Hematopoietic multipotent progenitor cell treated with erythropoietin and hydrocortisone succinate and interleukin-3 and kit ligand, for 6 days (in vitro differentiated cells): ENCODE results near the gene AMER1.
A peak's percentile ranks its signal among the peaks of the same experiment; 100 is the strongest.
"Not testable (repeated sequence)": the region's sequence is repeated elsewhere in the genome, so short reads cannot be mapped to it uniquely, and the experiment has no call there.

ENCODE experiments used
- DNase-seq: peaks from one replicate; pipeline ENCODE4 v3.0.0-alpha.2; 2015

AMER1 gene

DNA sequence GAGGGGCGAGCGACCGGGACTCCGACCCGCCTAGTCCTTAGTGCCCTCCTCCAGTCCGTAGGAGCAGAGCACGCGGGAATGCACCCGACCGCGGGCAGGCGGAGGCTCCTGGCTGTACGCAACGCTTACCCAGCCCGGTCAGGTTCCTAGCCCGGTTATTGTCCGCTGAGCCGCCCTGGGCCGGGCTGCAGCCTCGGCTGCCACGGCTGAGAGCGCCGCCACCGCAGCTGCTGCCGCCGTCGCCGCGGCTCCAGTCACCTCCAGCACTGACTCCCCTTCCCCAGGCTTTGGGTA is at the start of gene AMER1:
AMER1 (minus strand) TSS at position 268 of the 294 bp plus-strand sequence. CDS start 12,422 bp downstream, outside the sequence.
- DNase-seq: peak; percentile 62

DNA sequence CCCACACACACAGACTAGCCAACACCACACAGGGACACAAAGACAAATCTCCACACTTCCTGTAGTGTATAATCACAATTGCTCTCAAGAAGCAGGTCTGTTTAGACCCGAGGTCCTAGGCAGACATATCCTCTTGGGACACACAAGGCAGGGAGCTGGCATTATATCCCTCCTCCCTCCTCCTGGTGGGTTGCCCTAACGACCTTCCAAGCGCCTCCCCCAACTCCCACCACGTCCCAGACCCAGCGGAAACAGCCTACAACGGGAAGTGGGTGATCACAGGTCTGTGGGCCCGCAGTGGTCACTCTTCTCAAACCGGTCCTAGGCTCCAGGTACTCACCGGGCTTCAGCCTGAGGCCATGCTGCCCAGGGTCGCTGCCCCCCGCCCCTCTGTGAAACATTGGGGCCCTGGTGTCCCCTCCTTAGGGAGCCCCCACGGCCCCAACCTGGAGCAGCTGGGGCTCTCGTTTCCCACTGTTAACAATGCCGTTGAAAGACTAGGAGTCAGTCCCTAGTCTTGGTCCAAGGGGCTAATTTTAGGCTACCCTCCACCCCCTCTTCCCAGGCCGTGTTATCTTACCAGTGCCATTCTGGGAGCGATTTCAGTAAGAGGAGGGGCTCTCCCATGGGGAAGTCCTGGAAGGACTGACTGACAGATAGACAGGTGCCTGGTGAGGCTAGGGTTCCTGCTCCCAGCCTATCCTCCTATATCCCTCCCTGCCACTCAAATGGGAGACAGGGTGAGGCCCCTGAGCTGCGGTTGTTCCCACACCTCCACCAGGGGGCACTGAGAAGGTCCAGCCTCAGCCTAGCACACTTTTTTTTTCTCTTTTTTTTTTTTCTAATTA is 24.8 kb upstream of the AMER1 start, which contains the start of gene ASB12:
ASB12 (minus strand) TSS at position 485 of the 848 bp plus-strand sequence. CDS start 4,957 bp downstream, outside the sequence.
- no peak for DNase-seq

DNA sequence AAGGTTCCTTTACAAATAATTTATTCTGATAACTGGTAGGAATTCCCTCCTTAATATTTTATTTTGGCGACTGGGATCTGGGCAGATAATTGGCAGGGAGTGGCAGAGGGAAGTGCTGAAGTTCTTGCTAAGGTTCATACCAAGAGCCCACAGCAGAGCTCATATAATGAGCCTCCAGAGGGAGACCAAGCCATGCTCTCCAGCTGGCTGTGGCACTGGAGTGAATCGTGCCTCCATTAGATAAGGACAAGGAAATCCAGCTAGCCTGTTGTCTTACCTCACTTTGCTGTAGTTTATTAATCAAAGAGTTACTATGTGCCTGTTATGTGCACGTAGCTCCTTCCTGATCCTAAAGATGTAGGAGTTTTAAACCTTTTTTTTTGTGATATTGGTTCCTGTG is 23.6 kb upstream of the AMER1 start:
- peak; percentile 5 for DNase-seq

DNA sequence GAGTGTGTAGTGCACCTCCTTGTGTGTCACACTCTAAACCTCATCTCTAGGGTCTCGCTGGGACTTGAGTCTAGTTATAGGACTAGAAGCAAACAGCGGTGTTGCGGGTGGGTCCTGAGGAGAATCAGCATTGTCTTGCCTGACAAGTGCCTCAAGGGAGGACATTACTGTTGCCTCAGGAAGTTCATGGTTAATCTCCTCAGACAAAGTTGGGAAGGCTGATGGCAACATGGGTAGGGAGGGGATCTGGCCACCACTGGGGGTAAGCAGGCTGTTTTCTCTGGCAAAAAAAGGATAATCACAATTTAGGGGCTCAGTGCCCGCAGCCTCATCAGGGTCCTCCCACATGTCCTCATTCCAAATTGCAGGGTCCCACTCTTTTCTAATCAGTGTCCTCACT is 12.5 kb upstream of the AMER1 start:
- DNase-seq: no peak

DNA sequence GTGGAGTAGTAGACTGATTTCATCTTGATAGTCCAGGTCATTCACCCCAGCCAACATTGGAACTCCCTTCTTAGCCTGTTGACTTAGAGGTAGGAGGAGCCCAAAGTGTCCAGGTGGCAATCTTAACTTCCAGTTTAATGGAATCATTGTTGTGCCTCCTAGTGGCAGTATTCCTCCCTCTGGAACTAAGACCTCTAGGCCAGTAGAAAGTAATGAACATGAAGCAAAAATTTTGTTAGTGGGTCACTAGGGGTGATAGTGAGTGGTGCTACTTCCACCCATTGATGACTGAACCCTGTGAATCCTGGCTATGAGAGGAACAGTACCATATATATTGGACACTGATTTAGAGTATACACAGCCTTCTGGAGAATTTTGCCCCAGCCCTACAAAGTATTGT is 8.5 kb upstream of the AMER1 start:
- DNase-seq: not testable (repeated sequence)

DNA sequence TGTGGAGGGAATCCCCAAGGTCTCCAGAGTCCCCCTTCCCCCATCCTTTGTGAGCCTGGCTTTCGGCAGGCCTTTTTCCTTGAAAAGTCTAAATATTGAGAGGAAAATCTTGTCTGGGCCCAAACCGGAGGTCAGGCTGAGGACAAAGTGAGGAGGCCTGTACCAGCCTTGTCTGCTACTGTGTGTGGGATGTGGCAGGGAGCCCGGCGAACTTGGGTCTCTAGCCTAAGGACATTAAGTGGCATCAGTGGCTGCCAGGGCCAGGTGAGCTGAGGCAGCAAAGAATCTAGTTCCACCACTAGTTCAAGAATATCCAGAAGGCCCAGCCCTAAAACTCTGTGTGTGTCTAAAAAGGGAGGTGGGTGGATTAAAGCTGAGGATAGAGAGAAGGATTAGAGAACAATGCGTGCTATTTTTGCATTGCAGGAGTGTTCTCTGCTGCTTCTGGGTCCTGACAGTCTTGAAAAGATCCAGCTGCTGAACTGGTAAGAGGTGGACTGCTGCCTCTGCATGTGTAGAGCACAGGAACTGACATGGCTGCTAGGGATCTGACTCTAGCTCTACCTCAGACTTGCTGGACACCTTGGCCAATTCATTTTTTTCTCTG is 1.2 kb upstream of the AMER1 start:
- no peak for DNase-seq

DNA sequence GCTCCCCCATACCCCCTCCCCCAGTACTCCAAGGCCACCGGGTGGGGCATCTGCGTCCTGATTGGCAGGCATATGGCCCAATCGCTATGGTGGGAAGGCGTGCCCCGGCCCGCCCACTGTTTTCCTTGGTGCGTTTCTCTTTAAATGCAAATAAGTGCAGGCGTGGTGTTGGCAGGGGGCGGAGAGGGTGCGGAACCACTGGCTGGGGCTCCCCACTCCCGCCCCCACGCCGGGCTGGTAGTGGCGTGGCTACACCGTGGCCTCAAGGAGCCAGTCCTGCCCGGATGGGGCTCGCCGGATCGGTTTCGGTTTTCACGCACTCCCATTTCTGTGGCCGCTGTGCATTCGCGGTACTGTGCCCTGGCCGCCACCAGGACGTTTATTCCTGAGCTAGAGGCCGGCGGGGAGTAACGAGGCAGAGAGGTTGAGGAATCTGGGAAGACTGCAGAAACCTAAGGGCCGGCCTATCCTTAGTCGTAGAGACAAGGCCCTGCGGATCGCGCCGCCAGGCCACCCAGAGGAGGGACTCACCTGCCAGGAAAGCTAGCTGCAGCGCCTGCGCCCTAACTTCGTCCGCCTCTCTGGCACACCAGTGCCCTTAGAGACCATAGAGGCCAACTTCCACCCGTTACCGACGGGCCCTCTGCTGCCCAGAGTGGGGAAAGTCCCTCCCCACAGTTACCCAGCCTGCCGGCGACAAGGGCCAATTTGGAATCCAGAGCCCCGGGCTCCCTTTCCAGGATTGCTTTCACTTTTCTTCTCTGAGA is 410 bp upstream of the AMER1 start:
- peak; percentile 92 for DNase-seq

DNA sequence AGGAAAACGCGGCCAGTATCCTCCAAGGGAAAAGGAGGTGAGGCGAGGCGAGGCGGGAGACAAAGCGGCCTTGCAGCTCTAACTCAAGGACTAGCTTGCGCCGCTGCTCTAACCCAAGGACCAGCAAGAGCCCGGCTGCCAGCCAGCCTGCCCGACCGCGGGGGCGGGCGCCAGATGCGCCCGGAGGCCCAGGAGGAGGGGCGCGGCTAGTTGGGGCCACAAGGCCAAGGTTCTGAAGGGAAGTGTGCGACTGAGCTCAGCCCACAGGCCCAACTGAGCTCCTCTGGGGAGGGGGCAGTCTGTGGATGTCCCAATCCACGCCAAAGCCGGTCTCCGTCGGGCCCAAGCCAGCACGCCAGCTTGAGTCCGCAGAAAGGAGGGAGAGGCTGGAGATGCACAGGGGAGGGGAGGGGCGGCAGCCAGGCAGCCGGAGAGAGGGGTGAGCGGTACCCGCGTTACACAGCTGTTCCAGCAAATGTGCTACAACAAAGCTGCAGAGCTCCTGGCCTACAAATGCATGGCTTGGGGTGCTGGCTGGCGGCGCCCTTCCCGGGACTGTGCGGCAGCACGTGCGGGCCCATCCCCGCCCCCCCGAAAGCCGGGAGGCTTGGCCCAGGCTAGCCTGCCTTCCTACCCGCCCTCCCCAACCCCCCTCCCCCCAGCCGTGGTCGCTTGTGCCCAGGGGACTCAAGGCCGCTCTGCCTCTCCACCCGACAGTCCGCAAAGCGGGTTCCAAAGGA is 637 bp downstream of the AMER1 start:
- DNase-seq: peak; percentile 36

DNA sequence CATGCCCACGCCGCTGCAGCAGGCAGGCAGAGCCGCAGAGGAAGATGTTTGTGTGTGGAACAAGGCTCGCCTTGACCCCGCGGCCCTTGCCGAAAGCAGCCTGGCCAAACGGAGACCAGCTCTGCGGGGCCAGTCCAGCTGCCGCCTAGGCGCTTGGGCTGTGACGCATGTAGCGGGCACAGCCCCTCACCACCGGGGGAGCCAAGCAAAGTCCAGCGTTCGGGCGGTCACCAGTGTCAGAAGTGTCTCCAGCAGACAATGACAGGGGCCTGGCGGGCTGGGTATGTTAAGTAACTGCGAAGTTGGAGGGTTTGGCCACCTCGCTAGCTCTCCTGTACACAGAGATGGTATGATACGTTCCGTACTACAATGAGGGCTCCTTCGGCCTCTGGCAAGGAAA is 1.3 kb downstream of the AMER1 start:
- no peak for DNase-seq

DNA sequence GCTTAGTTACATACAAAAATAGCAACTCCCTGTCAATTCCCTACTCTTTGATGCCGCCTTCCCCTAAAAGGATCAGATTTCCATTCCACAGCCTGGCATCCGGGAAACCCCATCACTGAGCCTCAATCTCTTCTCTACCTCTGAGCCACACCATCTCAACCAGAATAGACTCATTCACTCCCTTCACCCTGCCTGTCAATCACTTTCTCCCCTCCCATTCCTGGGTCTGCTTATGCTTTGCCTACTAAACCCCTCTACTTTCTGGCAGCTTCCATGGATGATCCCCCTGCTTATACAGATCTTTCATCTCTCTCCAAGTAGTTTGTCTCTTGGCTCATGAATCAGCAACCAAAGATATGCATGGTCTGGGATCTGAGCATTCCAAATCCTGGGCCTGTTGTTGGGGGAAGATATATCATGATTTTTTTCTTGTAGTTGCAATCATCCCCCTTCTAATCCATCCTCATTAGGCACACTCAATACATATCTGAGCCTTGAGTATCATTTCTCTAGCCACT is 2.6 kb downstream of the AMER1 start:
- no peak for DNase-seq

DNA sequence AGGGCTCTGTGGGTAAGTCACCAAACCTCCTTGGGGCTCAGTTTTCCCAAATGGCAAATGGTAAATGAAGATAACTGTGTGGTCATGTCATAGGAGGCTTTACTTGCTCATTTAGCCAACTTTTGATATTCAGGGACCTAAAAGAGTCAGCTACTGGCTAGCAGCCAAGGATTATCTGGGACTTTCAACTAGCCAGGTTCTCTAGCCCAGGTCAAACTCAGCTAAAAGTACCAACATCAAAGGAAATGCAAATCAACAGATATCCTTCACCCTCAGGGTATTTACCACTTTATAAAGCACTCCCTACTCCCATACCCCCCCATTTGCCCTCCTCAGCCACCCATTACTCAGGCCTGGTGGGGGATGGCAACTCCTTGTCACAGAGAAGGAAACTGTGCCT is 7.5 kb downstream of the AMER1 start:
- DNase-seq: peak; percentile 83

DNA sequence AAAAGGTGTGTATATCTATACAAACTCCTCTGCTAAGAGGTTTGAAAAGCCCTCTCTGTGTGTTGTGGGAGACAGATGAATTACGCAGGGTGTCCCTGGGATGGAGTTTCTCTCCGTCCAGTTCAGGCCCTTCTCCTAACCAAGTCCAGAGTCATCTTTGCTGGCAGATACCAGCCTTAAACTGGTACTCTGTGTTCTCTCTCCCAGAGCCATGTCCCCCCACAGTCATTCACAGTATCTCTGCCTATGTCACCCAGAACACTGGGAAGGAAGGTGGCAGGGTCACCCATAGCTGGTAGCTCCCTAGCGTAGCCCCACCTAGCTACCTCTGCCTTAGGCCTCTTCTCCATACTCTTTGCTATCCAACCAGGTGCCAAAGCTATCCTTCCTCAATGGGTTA is 8.9 kb downstream of the AMER1 start:
- DNase-seq: no peak

DNA sequence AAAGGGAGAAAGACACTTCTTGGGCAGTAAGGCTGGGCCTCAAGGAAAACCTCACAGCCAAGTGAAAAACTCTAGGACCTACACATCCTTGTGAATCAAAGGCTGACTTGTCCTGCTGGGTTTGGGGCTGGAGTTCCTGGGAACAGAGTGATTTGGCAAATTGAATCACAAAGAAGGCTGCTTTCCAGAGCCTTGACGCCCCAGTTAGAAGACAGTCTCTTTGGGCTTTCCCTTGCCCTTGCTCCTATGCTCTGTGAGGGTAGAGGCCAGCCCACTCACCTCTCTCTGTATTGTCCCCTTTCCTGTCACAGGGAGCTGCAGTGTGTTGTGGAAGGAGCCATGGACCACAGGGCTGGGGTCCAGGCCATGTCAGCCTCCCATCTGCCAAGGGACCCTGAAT is 9.6 kb downstream of the AMER1 start:
- DNase-seq: no peak

DNA sequence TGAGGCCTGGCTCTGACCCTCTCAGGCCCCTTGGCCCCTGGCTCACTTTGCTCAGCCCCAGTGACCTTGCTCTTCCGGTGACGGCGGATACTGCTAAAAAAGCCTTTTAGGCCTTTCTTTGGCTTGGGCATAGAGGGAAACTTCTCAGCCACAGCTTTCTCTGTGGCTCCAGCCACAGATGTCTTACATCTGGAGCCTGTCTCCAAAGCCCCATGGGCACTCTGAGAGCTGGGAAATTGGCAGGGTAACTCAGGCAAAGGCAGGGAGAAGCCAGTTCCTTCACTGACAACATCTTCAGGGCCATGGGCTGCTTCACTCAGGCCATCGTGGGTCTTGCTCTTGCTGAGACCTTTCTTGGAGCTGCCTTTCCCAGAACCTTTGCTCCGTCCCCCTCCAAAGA is 12.8 kb downstream of the AMER1 start:
- DNase-seq: no peak

DNA sequence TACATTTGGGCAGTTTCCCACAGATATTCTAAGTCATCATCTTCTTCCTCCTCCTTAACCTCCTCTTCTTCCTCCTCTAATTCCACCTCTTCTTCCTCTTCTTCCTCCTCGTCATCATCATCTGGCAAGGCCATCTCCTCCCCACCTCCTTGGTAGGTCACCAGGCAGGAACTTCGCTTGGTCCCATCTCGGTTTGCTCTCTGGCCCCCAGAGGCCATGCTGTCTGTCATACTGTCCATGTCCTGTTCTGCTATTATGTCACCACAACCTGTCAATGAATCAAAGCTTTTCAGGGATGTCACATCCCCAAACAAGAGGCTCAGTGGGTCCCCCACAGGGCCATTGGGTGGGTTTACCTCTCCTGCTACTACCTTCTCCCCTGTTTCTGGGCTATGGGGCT is 13.5 kb downstream of the AMER1 start:
- no peak for DNase-seq

DNA sequence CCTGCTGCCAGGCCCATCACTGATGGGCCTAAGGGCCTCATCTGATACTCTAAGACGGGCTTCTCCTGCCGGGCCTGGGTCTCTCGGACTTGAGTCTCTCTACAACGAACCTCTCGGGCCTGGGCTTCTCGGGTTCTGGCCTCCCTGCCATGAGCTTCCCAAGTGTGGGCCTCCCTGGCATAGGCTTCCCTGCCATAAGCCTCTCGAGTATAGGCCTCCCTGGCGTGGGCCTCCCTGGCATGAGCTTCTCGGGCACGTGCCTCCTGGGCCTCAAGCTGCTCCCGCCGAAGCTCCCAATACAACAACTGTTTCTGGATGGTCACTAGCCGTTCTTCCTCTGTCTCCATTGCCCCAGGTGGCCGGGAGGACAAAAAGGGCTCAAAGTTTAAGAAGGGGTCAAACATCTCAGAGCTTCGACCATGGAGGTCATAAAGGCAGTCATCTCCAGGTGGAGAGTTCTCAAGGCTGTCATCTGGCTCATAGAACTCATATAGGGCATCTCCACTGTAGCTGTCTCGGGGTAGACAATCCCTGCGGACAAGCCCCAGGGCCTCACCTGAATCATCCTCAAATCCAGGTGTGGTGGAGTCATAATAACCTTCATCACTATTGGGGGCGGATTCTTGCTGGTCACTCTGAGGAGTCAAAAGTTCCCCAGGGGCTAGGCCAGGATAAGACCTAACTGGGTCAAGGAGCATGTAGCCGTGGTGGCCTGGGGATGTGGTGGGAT is 14.1 kb downstream of the AMER1 start:
- no peak for DNase-seq

DNA sequence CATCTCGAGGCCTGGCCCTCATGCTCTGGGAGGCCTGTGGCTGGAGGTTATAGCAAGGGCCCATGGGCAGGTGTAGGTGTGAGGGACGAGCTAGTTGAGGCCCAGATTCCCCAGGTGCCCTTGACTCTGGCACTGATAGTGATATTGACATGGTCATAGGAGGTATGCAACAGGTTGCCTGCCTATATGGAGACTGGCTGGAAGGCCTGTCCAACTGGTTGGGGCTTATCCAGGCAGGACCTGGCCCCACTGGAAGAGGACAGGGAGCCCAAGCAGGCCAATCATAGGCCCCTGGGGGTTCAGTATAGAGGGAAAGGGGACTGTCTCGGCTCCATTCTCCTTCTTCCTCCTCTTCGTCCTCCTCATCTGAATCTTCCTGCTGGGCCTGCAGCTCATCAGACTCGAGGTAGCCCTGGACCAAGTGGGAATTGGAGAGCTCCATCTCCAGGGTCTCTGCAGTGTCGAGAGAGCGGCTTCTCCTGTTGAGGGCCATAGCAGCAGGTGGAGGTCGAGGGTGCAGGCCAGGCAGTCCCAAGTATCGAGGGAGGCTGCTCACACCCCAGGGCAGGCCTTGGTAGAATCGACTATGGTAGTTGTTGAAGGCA is 15.3 kb downstream of the AMER1 start:
- DNase-seq: no peak

DNA sequence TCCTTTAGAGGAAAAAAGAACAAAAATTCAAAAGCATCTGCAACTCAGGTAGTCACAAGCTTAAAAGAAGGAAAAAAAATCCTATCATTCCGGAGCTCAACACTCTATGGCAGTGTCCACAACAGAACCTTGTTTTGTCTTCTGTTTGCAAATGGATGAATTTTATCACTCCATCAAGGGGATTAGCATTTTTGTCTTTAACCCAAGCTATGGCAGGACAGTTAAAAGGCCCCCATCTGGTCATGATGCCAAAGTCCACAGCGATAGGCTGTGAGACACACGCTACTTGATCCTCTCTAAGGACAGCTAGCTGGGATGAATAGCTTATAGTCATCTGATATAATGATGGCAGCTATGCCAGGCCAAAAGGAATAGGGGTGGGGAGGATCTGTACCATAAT is 16.6 kb downstream of the AMER1 start:
- no peak for DNase-seq

DNA sequence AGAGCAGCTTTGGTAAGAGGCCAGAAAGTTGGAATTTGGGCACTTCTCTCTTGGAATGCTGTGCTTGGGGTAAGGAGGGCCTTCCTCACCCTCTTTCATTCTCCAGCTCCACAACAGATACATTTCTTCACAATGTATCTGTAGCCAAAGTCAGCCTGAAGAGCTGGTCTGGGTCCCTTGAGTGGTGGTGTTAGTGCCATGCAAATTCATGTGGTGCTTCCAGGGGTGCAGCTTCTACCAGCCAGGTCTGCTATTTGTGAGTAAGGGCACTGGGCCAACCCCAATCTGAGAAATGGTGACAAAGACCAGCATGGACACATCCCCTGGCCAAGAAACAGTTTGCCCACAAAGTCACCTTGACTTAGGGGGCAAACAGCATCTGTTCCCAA is 17.8 kb downstream of the AMER1 start:
- DNase-seq: no peak

DNA sequence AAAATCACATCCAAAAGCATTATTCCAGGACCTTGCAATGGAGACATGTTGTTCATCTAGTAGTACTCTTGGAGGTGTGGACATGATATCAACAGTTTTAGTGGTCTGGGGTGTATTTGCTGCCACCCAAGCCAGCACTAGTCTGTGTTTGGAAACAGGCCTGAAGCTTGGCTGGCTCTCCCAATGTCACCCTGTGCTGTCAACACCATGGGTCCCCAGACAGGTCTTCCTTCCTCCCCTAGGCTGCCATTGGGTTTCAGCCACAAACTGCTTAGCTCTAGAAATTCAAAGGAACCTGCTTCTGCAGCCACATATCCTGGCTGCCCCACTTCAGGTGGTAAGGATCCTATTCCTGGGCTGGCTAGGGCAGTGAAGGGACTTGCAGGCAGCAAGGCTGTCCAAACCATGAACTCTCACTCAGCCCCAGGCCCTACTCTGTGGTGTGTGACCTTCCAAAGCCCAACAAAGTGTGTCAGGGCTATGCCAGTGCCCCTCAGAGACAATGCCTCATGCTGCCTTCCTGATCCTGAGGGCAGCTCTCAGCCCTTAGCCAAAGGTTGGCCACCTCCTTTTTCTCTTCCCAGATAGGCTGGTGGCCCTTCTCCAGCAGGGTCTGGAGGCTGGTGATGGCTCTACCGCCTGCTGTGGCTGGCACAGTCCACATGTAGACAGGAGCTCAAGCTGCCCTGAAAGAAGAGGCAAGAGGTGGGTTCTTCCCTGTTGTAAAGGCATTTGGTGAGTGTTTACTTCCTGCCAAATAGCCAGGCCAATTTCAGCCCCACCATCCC is 18.3 kb downstream of the AMER1 start:
- DNase-seq: no peak

DNA sequence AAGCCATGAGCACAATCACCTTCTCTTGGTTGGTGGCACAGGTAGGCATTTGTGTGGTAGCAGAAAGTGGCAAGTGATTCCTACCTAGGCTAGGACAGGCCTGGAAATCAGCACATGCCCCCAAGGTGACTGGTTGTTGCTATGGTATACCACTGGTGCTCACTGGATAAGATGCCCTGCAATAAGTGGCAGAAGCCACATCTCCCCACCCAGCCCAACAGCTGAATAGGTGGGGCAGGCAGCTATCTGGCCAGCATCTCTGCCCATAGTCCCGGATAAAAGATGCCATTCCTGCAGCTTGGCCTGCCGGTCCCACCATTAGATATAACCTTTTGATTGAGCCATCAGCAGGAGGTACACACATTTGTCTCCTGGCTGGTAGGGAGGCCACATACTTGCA is 21.1 kb downstream of the AMER1 start:
- no peak for DNase-seq
